HepG2 (cell line): ENCODE measurements around the gene CEP170. TPM values are rescaled to one million over a fixed set of nuclear protein-coding genes. Genes with fewer than 3 reads are reported as not detected.

ENCODE experiments used
- ATAC-seq: fragments of 200-7000 bp; cut with Tn5 transposase; 3 replicates; pipeline ENCODE4 v1.9.1; 2020; ENCODE audit warnings: mild to moderate bottlenecking, moderate library complexity
- BruUV-seq: library from RNA; stranded (reverse); fragments of 400-500 nt; replicated peaks from 2 replicates; lab custom pipeline; 2021; lab: Mats Ljungman, UMichigan
- CTCF ChIA-PET: fragments of 300-600 bp; formaldehyde crosslinking; extraction: SDS; loops from one replicate; lab custom pipeline; 2021; ENCODE audit warnings: low total read pairs, inconsistent platforms, low intra/inter-chr PET ratio; lab: Yijun Ruan, JAX
- POLR2A ChIA-PET: fragments of 350-600 bp; sonication (Branson Sonifier 250); formaldehyde crosslinking; loops from one replicate; lab custom pipeline; 2020; ENCODE audit warnings: antibody characterized with exemption, inconsistent platforms; lab: Yijun Ruan, JAX
- DNase-seq: peaks from one replicate; pipeline ENCODE4 v3.0.0-alpha.2; 2015; ENCODE audit warnings: low spot score
- FAIRE-seq: peaks from 3 replicates; lab custom pipeline; 2011; peaks lifted over from hg19 to GRCh38; lab: Jason Lieb, UNC
- H2AFZ ChIP-seq: one replicate; pipeline ENCODE4 v1.6.1; 2011; ENCODE audit warnings: low read length, inconsistent platforms
- H3K27ac ChIP-seq: fragments of 300-600 bp; 3 replicates; pipeline ENCODE4 v1.8.0; 2011; ENCODE audit warnings: mixed run types, mild to moderate bottlenecking, mixed read lengths, low read length, inconsistent platforms; ENCODE audit not compliant: insufficient read depth; ENCODE audit errors: extremely low read length
- H3K27me3 ChIP-seq, 2 experiments: fragments of 200-600 bp in 1 of 2; 2 replicates in 1 of 2; 3 replicates in 1 of 2; pipeline versions ENCODE4 v1.6.0 to v1.8.0; 2011; ENCODE audit warnings: low read length in 2 of 2, mild to moderate bottlenecking in 2 of 2, moderate library complexity in 2 of 2, inconsistent platforms in 1 of 2; ENCODE audit not compliant: insufficient read depth in 2 of 2, control insufficient read depth in 1 of 2
- H3K36me3 ChIP-seq, 2 experiments: fragments of 200-600 bp in 1 of 2; replicated peaks in 1 of 2; 2 replicates in 1 of 2; 3 replicates in 1 of 2; pipeline versions ENCODE4 v1.5.1 to v1.8.0; 2011; ENCODE audit warnings: low read length in 2 of 2, inconsistent platforms in 1 of 2; ENCODE audit not compliant: insufficient read depth in 2 of 2, control insufficient read depth in 1 of 2
- H3K4me1 ChIP-seq: 2 replicates; pipeline ENCODE4 v1.5.1; 2012; ENCODE audit warnings: low read length, inconsistent platforms; ENCODE audit not compliant: insufficient read depth
- H3K4me2 ChIP-seq: 2 replicates; pipeline ENCODE4 v1.6.0; 2011; ENCODE audit warnings: low read depth, low read length, inconsistent platforms
- H3K4me3 ChIP-seq, 3 experiments: fragments of 200-600 bp in 1 of 3; sonication (generic), shearing (Covaris generic) in 1 of 3; replicated peaks in 1 of 3; 2 replicates each; pipeline ENCODE4 v1.5.1; 2011 to 2016; ENCODE audit warnings: low read length in 3 of 3, inconsistent platforms in 2 of 3, low read depth in 2 of 3, mild to moderate bottlenecking in 2 of 3, control low read depth in 1 of 3, mixed read lengths in 1 of 3; ENCODE audit not compliant: insufficient read depth in 1 of 3
- H3K79me2 ChIP-seq: one replicate; pipeline ENCODE4 v1.6.1; 2011; ENCODE audit warnings: low read length, inconsistent platforms; ENCODE audit not compliant: insufficient read depth
- H3K9ac ChIP-seq: 2 replicates; pipeline ENCODE4 v1.6.0; 2011; ENCODE audit warnings: mild to moderate bottlenecking, low read depth, low read length, inconsistent platforms; ENCODE audit not compliant: insufficient read depth
- H3K9me3 ChIP-seq: 2 replicates; pipeline ENCODE4 v1.5.1; 2012; ENCODE audit warnings: mild to moderate bottlenecking, low read length
- H4K20me1 ChIP-seq: 2 replicates; pipeline ENCODE4 v1.6.0; 2011; ENCODE audit warnings: inconsistent platforms, mild to moderate bottlenecking, low read length, moderate library complexity; ENCODE audit not compliant: insufficient read depth
- ELF1 ChIP-seq: sonication (generic); formaldehyde crosslinking; IDR thresholded peaks from 2 replicates; pipeline ENCODE4 v1.4.0; 2020; ENCODE audit warnings: missing genetic modification reagents
- NFKBIZ ChIP-seq: IDR thresholded peaks from 2 replicates; pipeline ENCODE4 v1.6.1; 2018; ENCODE audit warnings: missing genetic modification reagents, missing compliant biosample characterization
- NFYC ChIP-seq: IDR thresholded peaks from 2 replicates; pipeline ENCODE4 v1.6.1; 2016; ENCODE audit warnings: missing genetic modification reagents, missing compliant biosample characterization
- NR2F1 ChIP-seq, 2 experiments: fragments of 450-650 bp in 1 of 2; formaldehyde crosslinking in 1 of 2; IDR thresholded peaks; 2 replicates each; pipeline versions ENCODE4 v1.5.0 to v1.6.1; 2016 to 2020; ENCODE audit warnings: mild to moderate bottlenecking in 1 of 2, missing compliant biosample characterization in 1 of 2, missing genetic modification reagents in 1 of 2, moderate library complexity in 1 of 2
- PAWR ChIP-seq: sonication (generic); formaldehyde crosslinking; IDR thresholded peaks from 2 replicates; pipeline ENCODE4 v1.4.0; 2020; ENCODE audit warnings: missing genetic modification reagents, mild to moderate bottlenecking, borderline replicate concordance
- PRDM4 ChIP-seq: sonication (generic); formaldehyde crosslinking; IDR thresholded peaks from 2 replicates; pipeline ENCODE4 v1.9.0; 2021; ENCODE audit warnings: missing genetic modification reagents, borderline replicate concordance
- SOX6 ChIP-seq, 2 experiments: fragments of 450-650 bp in 1 of 2; sonication (generic) in 1 of 2; formaldehyde crosslinking in 1 of 2; IDR thresholded peaks; 2 replicates each; pipeline versions ENCODE4 v1.4.0 to v1.6.1; 2017 to 2020; ENCODE audit warnings: antibody characterized with exemption in 1 of 2, mild to moderate bottlenecking in 1 of 2, missing genetic modification reagents in 1 of 2
- SPEN ChIP-seq: sonication (generic); formaldehyde crosslinking; IDR thresholded peaks from 2 replicates; pipeline ENCODE4 v1.5.1; 2020; ENCODE audit warnings: low read depth, mild to moderate bottlenecking, missing genetic modification reagents
- TBX3 ChIP-seq: fragments of 450-650 bp; IDR thresholded peaks from 2 replicates; pipeline ENCODE4 v1.6.1; 2017; ENCODE audit warnings: antibody characterized with exemption, mild to moderate bottlenecking, inconsistent platforms, borderline replicate concordance
- ZBTB1 ChIP-seq: sonication (generic); formaldehyde crosslinking; IDR thresholded peaks from 2 replicates; pipeline ENCODE4 v1.4.0; 2020; ENCODE audit warnings: missing genetic modification reagents, borderline replicate concordance
- ZFP36L1 ChIP-seq: sonication (generic); formaldehyde crosslinking; IDR thresholded peaks from 2 replicates; pipeline ENCODE4 v1.8.0; 2022; ENCODE audit warnings: mild to moderate bottlenecking, missing genetic modification reagents, moderate library complexity
- ZFP37 ChIP-seq: sonication (generic); formaldehyde crosslinking; IDR thresholded peaks from 2 replicates; pipeline ENCODE4 v1.4.0; 2020; ENCODE audit warnings: missing genetic modification reagents, borderline replicate concordance
- ZNF124 ChIP-seq: sonication (generic); formaldehyde crosslinking; IDR thresholded peaks from 2 replicates; pipeline ENCODE4 v1.4.0; 2020; ENCODE audit warnings: missing genetic modification reagents
- ZNF232 ChIP-seq: sonication (generic); formaldehyde crosslinking; IDR thresholded peaks from 2 replicates; pipeline ENCODE4 v1.4.0; 2020; ENCODE audit warnings: missing genetic modification reagents, borderline replicate concordance
- ZNF282 ChIP-seq: fragments of 450-650 bp; IDR thresholded peaks from 2 replicates; pipeline ENCODE4 v1.6.1; 2018; ENCODE audit not compliant: partially characterized antibody
- ZNF30 ChIP-seq: sonication (generic); formaldehyde crosslinking; IDR thresholded peaks from 2 replicates; pipeline ENCODE4 v1.5.0; 2020; ENCODE audit warnings: mild to moderate bottlenecking, missing genetic modification reagents
- ZNF44 ChIP-seq: sonication (generic); formaldehyde crosslinking; IDR thresholded peaks from 2 replicates; pipeline ENCODE4 v1.5.1; 2020; ENCODE audit warnings: mild to moderate bottlenecking, missing genetic modification reagents
- ZNF644 ChIP-seq: IDR thresholded peaks from 2 replicates; pipeline ENCODE4 v1.6.1; 2016; ENCODE audit warnings: low read depth
- ZNF777 ChIP-seq: sonication (generic); formaldehyde crosslinking; IDR thresholded peaks from 2 replicates; pipeline ENCODE4 v1.4.0; 2020; ENCODE audit warnings: missing genetic modification reagents
- WGBS: methylation state at CpG from one replicate; pipeline ENCODE4 v1.1.6; 2017; ENCODE audit warnings: low lambda C conversion rate; 5-methylcytosine and 5-hydroxymethylcytosine counted together
- in situ Hi-C: cut with HindIII; loops from 2 replicates; pipeline ENCODE4 v1.10.0; 2017; ENCODE audit warnings: low pct_unique_long_range_greater_than_20kb; ENCODE audit not compliant: extremely low pct_ligation_motif_present
- intact Hi-C: fragments of 100-400 bp; cut with micrococcal nuclease; formaldehyde crosslinking; loops from one replicate; pipeline ENCODE4 v1.10.0; 2022; ENCODE audit not compliant: unreplicated experiment
- polyA plus RNA-seq, 8 experiments: library from polyadenylated mRNA; depleted of rRNA in 3 of 8; stranded (reverse) in 7 of 8; unstranded in 1 of 8; fragments of >200 nt; fragmentation: Illumina TruSeq in 4 of 8; extraction: Trizol in 4 of 8; gene quantifications; 2 replicates each; pipeline versions ENCODE4 v1.2.1 to v1.2.3, GENCODE V29; 2011 to 2016; ENCODE audit warnings: low read depth in 4 of 8, missing spikeins in 1 of 8, mixed read lengths in 1 of 8; ENCODE audit not compliant: insufficient read depth in 1 of 8
- total RNA-seq, 5 experiments: library from RNA; depleted of rRNA; stranded (reverse); fragments of >200 nt; fragmentation: Illumina TruSeq; extraction: Trizol; gene quantifications; 2 replicates each; pipeline ENCODE4 v1.2.3, GENCODE V29; 2016; ENCODE audit warnings: low read depth in 1 of 5
- TF ChIP-seq, protein P1 (sequence below): sonication (generic); formaldehyde crosslinking; IDR thresholded peaks from 2 replicates; pipeline ENCODE4 v1.8.1; 2022; ENCODE audit warnings: low read depth, mild to moderate bottlenecking, missing genetic modification reagents
- TF ChIP-seq, protein P2 (sequence below): sonication (generic); formaldehyde crosslinking; IDR thresholded peaks from 2 replicates; pipeline ENCODE4 v1.8.0; 2022; ENCODE audit warnings: missing genetic modification reagents, mild to moderate bottlenecking, inconsistent platforms, borderline replicate concordance

Gene CEP170
- total and polyA plus RNA-seq, 2 of the 13 experiments (the other 11 are each of a cell fraction or from before 2014, with no cell fraction given) = 23.0 to 28.6 TPM

DNA sequence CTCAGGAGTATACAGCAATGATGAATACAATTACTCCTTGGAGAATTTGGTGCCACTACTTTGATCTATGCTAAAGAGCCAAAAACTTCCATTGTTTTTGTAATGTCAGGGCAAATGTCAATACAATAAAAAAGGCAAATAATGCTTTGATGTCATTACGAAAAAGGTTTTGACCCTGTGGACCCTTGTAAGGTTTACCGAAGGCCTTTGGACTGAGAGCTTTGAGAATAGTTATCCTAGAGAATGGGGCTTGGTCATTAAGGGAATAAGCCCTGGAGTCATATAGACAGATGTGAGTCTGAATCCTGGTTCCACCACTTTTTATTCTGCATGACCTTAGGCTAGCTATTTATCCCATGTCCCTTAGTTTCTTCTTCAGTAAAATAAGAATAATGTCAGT lies 27.5 kb downstream of the CEP170 start:
- peaks cover 0 to 15% of the 10 kb centered on the region in 2 experiments; a peak in 4 of 5 replicates for H3K36me3 ChIP-seq
- ATAC-seq (peak; percentile 70), FAIRE-seq (no peak), DNase-seq (peak; percentile 63)
- intact Hi-C loops (no loop called here), in situ Hi-C loops (no loop called here)
- POLR2A ChIA-PET = no interaction called here
- H3K4me2 ChIP-seq = no peak overlapping the region
- H3K27ac ChIP-seq = no peak overlapping the region
- H4K20me1 ChIP-seq = peaks cover 9% of the 10 kb centered on the region; the same call in 1 of the 2 replicates
- H2AFZ ChIP-seq = no peak overlapping the region
- BruUV-seq = no TSS peak
- peaks cover 26% of the 10 kb centered on the region for H3K4me1 ChIP-seq
- H3K9ac ChIP-seq = no peak overlapping the region
- H3K27me3 ChIP-seq = no peaks in the 10 kb centered on the region
- H3K79me2 ChIP-seq = peaks cover 48% of the 10 kb centered on the region
- CTCF ChIA-PET = no interaction called here
- no peak overlapping the region for H3K4me3 ChIP-seq
- WGBS = 20% methylated on average over 2 of the region's 2 CpGs
- H3K9me3 ChIP-seq = peaks cover 30% of the 10 kb centered on the region
- no peak for TF ChIP-seq NFYC
- TF ChIP-seq ZBTB1 (CRISPR knock-in tag) = no peak
- TF ChIP-seq ZNF644 = no peak
- no peak for TF ChIP-seq ZFP36L1 (CRISPR knock-in tag)
- no peak for TF ChIP-seq PAWR (CRISPR knock-in tag)
- TF ChIP-seq SOX6 (IDR thresholded peaks at IDR 0.05) = no peak
- TF ChIP-seq SOX6 (CRISPR knock-in tag; IDR thresholded peaks at IDR 0.05) = peak; percentile 75
- TF ChIP-seq TBX3 = no peak
- no peak for TF ChIP-seq ZNF232 (CRISPR knock-in tag)
- no peak for TF ChIP-seq NFKBIZ (CRISPR knock-in tag)
- no peak for TF ChIP-seq ZNF282
- TF ChIP-seq ELF1 (CRISPR knock-in tag) = no peak
- no peak for TF ChIP-seq ZNF44 (CRISPR knock-in tag)
- TF ChIP-seq ZFP37 = no peak
- TF ChIP-seq NR2F1 (CRISPR knock-in tag; IDR thresholded peaks at IDR 0.05) = peak in 1 of 2 experiments; percentile 70; a peak in 2 of 4 replicates
- TF ChIP-seq ZNF30 = no peak
- TF ChIP-seq SPEN (CRISPR knock-in tag) = no peak
- TF ChIP-seq, protein P1, sequence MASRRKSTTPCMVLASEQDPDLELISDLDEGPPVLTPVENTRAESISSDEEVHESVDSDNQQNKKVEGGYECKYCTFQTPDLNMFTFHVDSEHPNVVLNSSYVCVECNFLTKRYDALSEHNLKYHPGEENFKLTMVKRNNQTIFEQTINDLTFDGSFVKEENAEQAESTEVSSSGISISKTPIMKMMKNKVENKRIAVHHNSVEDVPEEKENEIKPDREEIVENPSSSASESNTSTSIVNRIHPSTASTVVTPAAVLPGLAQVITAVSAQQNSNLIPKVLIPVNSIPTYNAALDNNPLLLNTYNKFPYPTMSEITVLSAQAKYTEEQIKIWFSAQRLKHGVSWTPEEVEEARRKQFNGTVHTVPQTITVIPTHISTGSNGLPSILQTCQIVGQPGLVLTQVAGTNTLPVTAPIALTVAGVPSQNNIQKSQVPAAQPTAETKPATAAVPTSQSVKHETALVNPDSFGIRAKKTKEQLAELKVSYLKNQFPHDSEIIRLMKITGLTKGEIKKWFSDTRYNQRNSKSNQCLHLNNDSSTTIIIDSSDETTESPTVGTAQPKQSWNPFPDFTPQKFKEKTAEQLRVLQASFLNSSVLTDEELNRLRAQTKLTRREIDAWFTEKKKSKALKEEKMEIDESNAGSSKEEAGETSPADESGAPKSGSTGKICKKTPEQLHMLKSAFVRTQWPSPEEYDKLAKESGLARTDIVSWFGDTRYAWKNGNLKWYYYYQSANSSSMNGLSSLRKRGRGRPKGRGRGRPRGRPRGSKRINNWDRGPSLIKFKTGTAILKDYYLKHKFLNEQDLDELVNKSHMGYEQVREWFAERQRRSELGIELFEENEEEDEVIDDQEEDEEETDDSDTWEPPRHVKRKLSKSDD (CRISPR knock-in tag) = no peak
- TF ChIP-seq, protein P2, sequence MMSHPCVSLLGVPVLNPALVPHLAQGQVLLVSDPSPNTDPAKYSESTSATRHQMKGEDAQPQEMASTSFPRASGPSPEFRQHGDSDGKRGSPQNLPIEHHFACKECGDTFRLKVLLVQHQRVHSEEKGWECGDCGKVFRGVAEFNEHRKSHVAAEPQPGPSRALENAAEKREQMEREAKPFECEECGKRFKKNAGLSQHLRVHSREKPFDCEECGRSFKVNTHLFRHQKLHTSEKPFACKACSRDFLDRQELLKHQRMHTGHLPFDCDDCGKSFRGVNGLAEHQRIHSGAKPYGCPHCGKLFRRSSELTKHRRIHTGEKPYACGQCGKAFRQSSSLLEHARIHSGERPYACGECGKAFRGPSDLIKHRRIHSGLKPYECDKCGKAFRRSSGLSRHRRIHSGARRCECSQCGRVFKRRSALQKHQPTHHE (CRISPR knock-in tag) = no peak
- TF ChIP-seq ZNF777 = no peak
- no peak for TF ChIP-seq ZNF124 (CRISPR knock-in tag)
- no peak for TF ChIP-seq PRDM4 (CRISPR knock-in tag)
